IMR-90 (cell line): Measurements from ENCODE around the gene ARHGEF10L. TPM values are rescaled to one million over a fixed set of nuclear protein-coding genes. Genes with fewer than 3 reads are reported as not detected.

Source experiments
- ATAC-seq: fragments of 200-7000 bp; cut with Tn5 transposase; 2 replicates; pipeline ENCODE4 v1.9.1; 2020; ENCODE audit warnings: low read depth, mild to moderate bottlenecking, moderate library complexity
- BruUV-seq: library from RNA; stranded (reverse); fragments of 400-500 nt; replicated peaks from 2 replicates; lab custom pipeline; 2021; lab: Mats Ljungman, UMichigan
- CTCF ChIA-PET: fragments of 300-600 bp; formaldehyde crosslinking; extraction: SDS; loops from one replicate; lab custom pipeline; 2021; ENCODE audit warnings: antibody characterized with exemption; lab: Yijun Ruan, JAX
- POLR2A ChIA-PET: fragments of 300-600 bp; sonication (Branson Sonifier 250); formaldehyde crosslinking; loops from one replicate; lab custom pipeline; 2022; ENCODE audit warnings: antibody characterized with exemption; ENCODE audit not compliant: unreplicated experiment; lab: Charles Lee
- DNase-seq: peaks from one replicate; pipeline ENCODE4 v3.0.0; 2013
- H2AFZ ChIP-seq: replicated peaks from 2 replicates; pipeline ENCODE3; 2013; ENCODE audit warnings: low read length, mild to moderate bottlenecking; ENCODE audit not compliant: poor library complexity
- H2AK5ac ChIP-seq: 2 replicates; pipeline ENCODE4 v1.6.1; 2013; ENCODE audit warnings: low read depth, low read length, inconsistent platforms
- H2AK9ac ChIP-seq: replicated peaks from 2 replicates; pipeline ENCODE3; 2013; ENCODE audit warnings: mild to moderate bottlenecking, low read depth, low read length, moderate library complexity; ENCODE audit not compliant: poor library complexity
- H2BK120ac ChIP-seq: 2 replicates; pipeline ENCODE4 v1.6.1; 2013; ENCODE audit warnings: low read depth, low read length, inconsistent platforms
- H2BK15ac ChIP-seq: 3 replicates; pipeline ENCODE4 v1.6.1; 2013; ENCODE audit warnings: low read depth, low read length, inconsistent platforms
- H2BK20ac ChIP-seq: 2 replicates; pipeline ENCODE4 v1.6.1; 2013; ENCODE audit warnings: low read depth, mild to moderate bottlenecking, inconsistent platforms, low read length, moderate library complexity
- H2BK5ac ChIP-seq: 2 replicates; pipeline ENCODE4 v1.6.1; 2013; ENCODE audit warnings: mild to moderate bottlenecking, low read depth, low read length, inconsistent platforms; ENCODE audit not compliant: poor library complexity, severe bottlenecking
- H3K14ac ChIP-seq: replicated peaks from 2 replicates; pipeline ENCODE4 v1.6.1; 2013; ENCODE audit warnings: low read depth, low read length, inconsistent platforms
- H3K18ac ChIP-seq: 2 replicates; pipeline ENCODE4 v1.6.1; 2013; ENCODE audit warnings: low read depth, low read length, control low read depth
- H3K23ac ChIP-seq: 2 replicates; pipeline ENCODE4 v1.6.1; 2013; ENCODE audit warnings: low read depth, low read length, inconsistent platforms
- H3K27ac ChIP-seq: 2 replicates; pipeline ENCODE4 v1.5.1; 2013; ENCODE audit warnings: mild to moderate bottlenecking, control low read depth, low read length; ENCODE audit not compliant: insufficient read depth
- H3K27me3 ChIP-seq: 2 replicates; pipeline ENCODE4 v1.6.1; 2013; ENCODE audit warnings: low read length; ENCODE audit not compliant: control insufficient read depth, insufficient read depth
- H3K36me3 ChIP-seq: 2 replicates; pipeline ENCODE4 v1.6.1; 2013; ENCODE audit warnings: low read length, mixed read lengths; ENCODE audit not compliant: control insufficient read depth, insufficient read depth
- H3K4ac ChIP-seq: 2 replicates; pipeline ENCODE4 v1.6.1; 2013; ENCODE audit warnings: low read depth, low read length, inconsistent platforms
- H3K4me1 ChIP-seq: 2 replicates; pipeline ENCODE4 v1.6.1; 2013; ENCODE audit warnings: low read length, mixed read lengths; ENCODE audit not compliant: control insufficient read depth, insufficient read depth
- H3K4me2 ChIP-seq: 2 replicates; pipeline ENCODE4 v1.6.1; 2013; ENCODE audit warnings: low read depth, mild to moderate bottlenecking, control low read depth, low read length, moderate library complexity
- H3K4me3 ChIP-seq: 2 replicates; pipeline ENCODE4 v1.5.1; 2013; ENCODE audit warnings: low read depth, mild to moderate bottlenecking, control low read depth, low read length, moderate library complexity; ENCODE audit not compliant: insufficient read depth
- H3K56ac ChIP-seq: 2 replicates; pipeline ENCODE4 v1.6.1; 2013; ENCODE audit warnings: low read length, inconsistent platforms; ENCODE audit not compliant: insufficient read depth; ENCODE audit errors: extremely low read depth
- H3K79me1 ChIP-seq, 2 experiments: 2 replicates each; pipeline ENCODE4 v1.6.1; 2013; ENCODE audit warnings: low read length in 2 of 2, inconsistent platforms in 1 of 2, low read depth in 1 of 2
- H3K9ac ChIP-seq: 2 replicates; pipeline ENCODE4 v1.6.1; 2013; ENCODE audit warnings: low read depth, low read length, control low read depth
- H3K9me1 ChIP-seq: 2 replicates; pipeline ENCODE4 v1.6.1; 2013; ENCODE audit warnings: low read length, inconsistent platforms; ENCODE audit not compliant: insufficient read depth
- H3K9me3 ChIP-seq: 2 replicates; pipeline ENCODE4 v1.6.1; 2013; ENCODE audit warnings: low read length; ENCODE audit not compliant: control insufficient read depth, insufficient read depth
- H4K20me1 ChIP-seq: 2 replicates; pipeline ENCODE4 v1.6.1; 2013; ENCODE audit warnings: low read length, inconsistent platforms; ENCODE audit not compliant: insufficient read depth
- H4K5ac ChIP-seq: 2 replicates; pipeline ENCODE4 v1.6.1; 2013; ENCODE audit warnings: mild to moderate bottlenecking, low read depth, low read length, control low read depth
- H4K8ac ChIP-seq, 2 experiments: 2 replicates each; pipeline ENCODE4 v1.6.1; 2013; ENCODE audit warnings: low read depth in 2 of 2, low read length in 2 of 2, control low read depth in 1 of 2, inconsistent platforms in 1 of 2
- H4K91ac ChIP-seq: 2 replicates; pipeline ENCODE4 v1.6.1; 2013; ENCODE audit warnings: low read depth, low read length, inconsistent platforms; ENCODE audit not compliant: insufficient read depth
- BHLHE40 ChIP-seq: fragments of 150-350 bp; IDR thresholded peaks from 2 replicates; pipeline ENCODE4 v1.6.1; 2016; ENCODE audit warnings: mild to moderate bottlenecking, low read depth, low read length
- ELK1 ChIP-seq: fragments of 150-350 bp; IDR thresholded peaks from 2 replicates; pipeline ENCODE4 v1.6.1; 2016; ENCODE audit warnings: low read depth, mild to moderate bottlenecking, low read length, moderate library complexity, borderline replicate concordance
- MAFK ChIP-seq: IDR thresholded peaks from 2 replicates; pipeline ENCODE4 v1.6.1; 2012; ENCODE audit warnings: low read depth, low read length, improper control_type of control experiment
- MAZ ChIP-seq: IDR thresholded peaks from 2 replicates; pipeline ENCODE4 v1.6.1; 2012; ENCODE audit warnings: low read depth, mild to moderate bottlenecking, low read length, improper control_type of control experiment, moderate library complexity, borderline replicate concordance
- NFE2L2 ChIP-seq: fragments of 150-350 bp; IDR thresholded peaks from 2 replicates; pipeline ENCODE4 v1.6.1; 2016; ENCODE audit warnings: low read depth, mild to moderate bottlenecking, low read length
- RAD21 ChIP-seq: IDR thresholded peaks from 2 replicates; pipeline ENCODE4 v1.6.1; 2012; ENCODE audit warnings: low read length, improper control_type of control experiment
- RCOR1 ChIP-seq: IDR thresholded peaks from 2 replicates; pipeline ENCODE4 v1.6.1; 2012; ENCODE audit warnings: mild to moderate bottlenecking, low read length, improper control_type of control experiment; ENCODE audit not compliant: insufficient replicate concordance
- RFX5 ChIP-seq: IDR thresholded peaks from 2 replicates; pipeline ENCODE4 v1.8.0; 2012; ENCODE audit warnings: low read depth, mild to moderate bottlenecking, low read length, moderate library complexity
- USF2 ChIP-seq: fragments of 150-350 bp; IDR thresholded peaks from 2 replicates; pipeline ENCODE4 v1.6.1; 2017; ENCODE audit warnings: mild to moderate bottlenecking, antibody characterized with exemption, low read length, low read depth
- WGBS, 2 experiments: methylation state at CpG; one replicate each; pipeline versions ENCODE4 v1.1.5 to v1.1.7; 2013; ENCODE audit warnings: missing lambda C conversion rate in 2 of 2; ENCODE audit not compliant: insufficient read length in 1 of 2; ENCODE audit errors: extremely low coverage in 2 of 2; 5-methylcytosine and 5-hydroxymethylcytosine counted together
- dilution Hi-C: fragments of 300-500 bp; cut with HindIII; formaldehyde crosslinking; loops from one replicate; pipeline ENCODE4 v1.14.3; 2018; ENCODE audit warnings: low sequenced_read_pairs; ENCODE audit not compliant: unreplicated experiment
- in situ Hi-C: fragments of 300-500 bp; cut with MboI; formaldehyde crosslinking; loops from 3 replicates; pipeline ENCODE4 v1.14.3; 2019; ENCODE audit warnings: low sequenced_read_pairs, inconsistent platforms, mixed read lengths
- intact Hi-C: fragments of 100-400 bp; cut with micrococcal nuclease; formaldehyde crosslinking; loops from 2 replicates; pipeline ENCODE4 v1.10.0; 2022
- polyA plus RNA-seq, 3 experiments: library from polyadenylated mRNA; depleted of rRNA; stranded (reverse); fragments of >200 nt; gene quantifications; 2 replicates each; pipeline ENCODE4 v1.2.3, GENCODE V29; 2012; ENCODE audit warnings: low replicate concordance in 1 of 3
- total RNA-seq: library from RNA; depleted of rRNA; stranded (reverse); fragments of >200 nt; gene quantifications from 2 replicates; pipeline ENCODE4 v1.2.3, GENCODE V29; 2012

The ARHGEF10L gene
- total and polyA plus RNA-seq, 2 of the 4 experiments (the other 2 are of a cell fraction) = 4.8 to 12.4 TPM

DNA sequence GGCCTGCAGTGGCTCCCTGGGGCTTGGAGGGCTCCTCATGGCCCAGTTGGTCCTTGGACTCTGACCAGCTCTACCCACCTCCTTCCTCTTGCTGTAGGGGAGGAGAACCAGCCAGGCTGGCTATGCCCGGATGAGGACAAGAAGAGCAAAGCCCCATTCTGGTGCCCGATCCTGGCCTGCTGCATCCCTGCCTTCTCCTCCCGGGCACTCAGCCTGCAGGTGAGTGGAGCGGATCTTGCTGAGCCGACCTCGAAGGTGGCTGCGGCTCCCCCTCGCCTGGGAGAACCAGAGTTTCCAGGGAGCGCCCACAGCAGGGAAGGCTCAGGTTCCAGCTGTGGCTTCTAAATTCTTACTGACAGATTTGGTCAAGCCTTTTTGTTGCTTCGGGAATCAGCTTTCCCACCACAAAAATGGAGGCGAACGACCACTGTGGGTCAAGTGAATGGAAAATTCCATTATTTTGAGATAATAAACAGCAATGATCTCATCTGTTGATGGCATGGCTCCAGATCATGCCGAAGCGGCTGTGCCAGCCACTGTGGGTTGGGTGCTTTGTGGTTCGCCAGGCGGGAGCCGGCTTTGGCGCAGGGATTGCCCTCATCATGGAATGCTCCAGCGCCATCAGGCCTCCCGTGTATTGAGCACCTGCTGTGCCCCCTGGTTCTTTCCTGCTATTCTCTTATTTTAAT lies 109.1 kb downstream of the ARHGEF10L start:
- no peak for DNase-seq
- Histone ChIP-seq H3K14ac (no peak overlapping the region), H2BK120ac (no peak overlapping the region), H3K18ac (no peak overlapping the region), H3K9me3 (no peaks in the 10 kb centered on the region), H2AK5ac (no peak overlapping the region), H2BK20ac (no peak overlapping the region), H3K23ac (no peak overlapping the region), H4K91ac (no peak overlapping the region), H3K27me3 (no peaks in the 10 kb centered on the region), H3K36me3 (peaks cover 7% of the 10 kb centered on the region; the same call in 1 of the 2 replicates), H3K4me2 (no peak overlapping the region), H3K4ac (no peak overlapping the region), H3K27ac (no peak overlapping the region), H3K9ac (no peak overlapping the region), H4K20me1 (no peaks in the 10 kb centered on the region; the same call in 1 of the 2 replicates), H4K8ac (no peak overlapping the region), H2BK15ac (no peak overlapping the region), H4K5ac (no peak overlapping the region), H3K9me1 (no peaks in the 10 kb centered on the region; the same call in 1 of the 2 replicates), H3K56ac (no peak overlapping the region), H2BK5ac (no peak overlapping the region), H3K4me3 (no peak overlapping the region), H2AFZ (no peak overlapping the region), H3K79me1 (no peaks in the 10 kb centered on the region), H3K4me1 (no peaks in the 10 kb centered on the region), H2AK9ac (no peak overlapping the region)
- TF ChIP-seq RCOR1 (no peak), ELK1 (no peak), MAZ (no peak), MAFK (no peak), USF2 (no peak), NFE2L2 (no peak), RFX5 (no peak), RAD21 (no peak), BHLHE40 (no peak)
- POLR2A ChIA-PET = no interaction called here
- dilution Hi-C loops (no loop called here), in situ Hi-C loops (no loop called here), intact Hi-C loops (no loop called here)
- WGBS, 2 experiments = 95% methylated on average over 8 of the region's 20 CpGs; no CpG with 5 or more reads in 1 of the 2 experiments
- BruUV-seq = no TSS peak
- no peak for ATAC-seq
- CTCF ChIA-PET = no interaction called here
